Anterior cingulate cortex (tissue), 58 donors: Measurements from ENCODE around the gene PKP4.
A peak's percentile ranks its signal among the peaks of the same experiment; 100 is the strongest.
"Not testable (repeated sequence)": the region's sequence is repeated elsewhere in the genome, so short reads cannot be mapped to it uniquely, and the experiment has no call there.

Source experiments
- DNase-seq, 58 donors: peaks; one replicate each; lab custom pipeline; 2025; lab: John Stamatoyannopoulos, UW

Gene PKP4

DNA sequence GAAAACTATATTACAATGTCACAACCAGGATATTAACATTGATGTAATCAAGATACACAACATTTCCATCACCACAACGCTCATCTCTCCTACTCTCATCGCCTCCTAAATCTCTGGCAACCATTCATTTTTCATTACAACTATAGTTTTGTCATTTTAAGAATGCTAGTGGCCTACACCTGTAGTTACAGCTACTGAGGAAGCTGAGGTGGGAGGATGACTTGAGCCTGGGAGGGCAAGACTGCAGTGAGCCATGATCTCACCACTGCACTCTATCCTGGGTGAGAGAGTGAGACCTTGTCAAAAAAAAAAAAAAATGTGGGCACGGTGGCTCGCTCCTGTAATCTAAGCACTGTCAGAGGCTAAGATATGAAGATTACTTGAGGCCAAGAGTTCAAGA, 10.5 kb downstream of the PKP4 start:
- no peak for DNase-seq

DNA sequence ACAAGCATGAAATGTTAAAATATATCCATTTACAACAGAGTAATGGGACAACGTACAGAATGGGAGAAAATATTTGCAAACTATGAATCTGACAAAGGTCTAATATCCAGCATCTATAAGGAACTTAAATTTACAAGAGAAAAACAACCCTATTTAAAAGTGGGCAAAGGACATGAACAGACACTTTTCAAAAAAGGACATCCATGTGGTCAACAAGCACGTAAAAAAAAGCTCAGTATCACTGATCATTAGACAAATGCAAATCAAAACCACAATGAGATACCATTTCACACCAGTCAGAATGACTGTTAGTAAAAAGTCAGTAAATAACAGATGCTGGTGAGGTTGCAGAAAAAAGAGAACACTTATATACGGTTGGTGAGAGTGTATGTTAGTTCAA, 16.1 kb downstream of the PKP4 start:
- DNase-seq: not testable (repeated sequence)

DNA sequence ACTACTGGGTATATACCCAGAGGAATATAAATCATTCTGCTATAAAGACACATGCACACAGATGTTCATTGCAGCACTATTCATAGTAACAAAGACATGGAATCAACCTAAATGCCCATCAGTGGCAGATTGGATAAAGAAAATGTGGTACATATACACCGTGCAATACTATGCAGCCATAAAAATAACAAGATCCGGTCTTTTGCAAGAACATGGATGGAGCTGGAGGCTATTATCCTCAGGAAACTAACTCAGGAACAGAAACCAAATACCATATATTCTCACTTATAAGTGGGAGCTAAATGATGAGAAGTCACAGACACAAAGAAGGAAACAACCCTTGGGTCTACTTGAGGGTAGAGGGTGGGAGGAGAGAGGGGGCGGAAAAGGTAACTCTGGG, 16.5 kb downstream of the PKP4 start:
- DNase-seq: not testable (repeated sequence)

GRCh38 chr2:158473719-158474392, 17.1 kb downstream of the PKP4 start:
- DNase-seq: no peak

GRCh38 chr2:158474526-158475011, 17.8 kb downstream of the PKP4 start:
- DNase-seq: not testable (repeated sequence)

DNA sequence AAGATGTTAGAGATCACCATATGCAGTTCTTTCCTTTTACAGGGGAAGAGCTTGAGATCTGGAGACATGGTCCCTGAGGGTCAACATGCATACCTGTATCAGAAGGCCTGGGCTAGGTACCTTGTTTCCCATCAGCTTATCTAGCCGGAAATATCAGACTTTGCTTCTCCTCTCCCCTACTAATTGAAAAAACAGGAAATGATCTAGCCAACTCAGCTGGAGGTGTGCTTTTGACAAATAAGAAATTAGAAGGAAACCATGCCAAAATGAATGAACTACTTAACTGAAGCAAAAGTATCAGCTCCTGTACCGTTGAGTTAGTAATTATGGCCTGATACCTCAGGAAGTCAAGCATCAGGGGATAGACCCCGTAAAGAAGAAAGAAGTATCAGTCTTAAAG, 20.4 kb downstream of the PKP4 start:
- DNase-seq: no peak

DNA sequence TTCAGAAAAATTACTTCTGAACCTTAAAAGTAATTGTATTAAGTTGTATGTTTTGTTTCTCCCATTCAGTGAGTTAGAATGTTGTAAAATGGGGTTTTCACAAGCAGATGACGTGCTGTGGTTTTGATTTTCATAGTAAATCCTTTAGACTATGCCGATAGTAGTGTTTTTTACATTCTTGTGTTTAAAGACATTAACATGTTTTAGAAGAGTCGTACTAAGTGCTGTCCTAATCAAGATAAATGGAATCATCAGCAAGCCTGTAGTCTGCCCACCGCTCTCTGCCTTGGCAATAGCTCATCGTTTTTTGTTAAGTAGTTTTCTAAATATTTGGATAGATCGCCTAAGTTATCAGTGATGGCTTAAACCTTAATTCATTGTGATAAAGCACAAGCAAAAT, 21.5 kb downstream of the PKP4 start:
- no peak for DNase-seq

- DNase-seq: no peak
Observed at GRCh38 chr2:158478816-158479215, 22.1 kb downstream of the PKP4 start.

DNA sequence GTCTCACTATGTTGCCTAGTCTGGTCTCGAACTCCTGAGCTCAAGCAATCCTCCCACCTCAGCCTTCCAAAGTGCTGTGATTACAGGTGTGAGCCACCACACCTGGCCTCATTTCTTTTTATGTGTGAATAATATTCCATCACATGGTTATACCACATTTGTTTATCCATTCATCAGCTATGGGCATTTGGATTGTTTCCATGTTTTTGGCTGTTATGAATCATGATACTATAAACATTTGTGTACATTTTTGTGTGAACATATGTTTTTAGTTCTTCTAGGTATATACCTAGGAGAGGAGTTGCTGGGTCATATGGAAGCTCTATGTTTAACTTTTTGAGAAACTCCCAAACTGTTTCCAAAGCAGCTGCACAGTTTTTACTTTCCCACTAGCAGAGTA, 24.4 kb downstream of the PKP4 start:
- DNase-seq: no peak

- DNase-seq: no peak
Observed at GRCh38 chr2:158482594-158482993, 25.8 kb downstream of the PKP4 start.

GRCh38 chr2:158484892-158485556, 28.3 kb downstream of the PKP4 start:
- DNase-seq: no peak

DNA sequence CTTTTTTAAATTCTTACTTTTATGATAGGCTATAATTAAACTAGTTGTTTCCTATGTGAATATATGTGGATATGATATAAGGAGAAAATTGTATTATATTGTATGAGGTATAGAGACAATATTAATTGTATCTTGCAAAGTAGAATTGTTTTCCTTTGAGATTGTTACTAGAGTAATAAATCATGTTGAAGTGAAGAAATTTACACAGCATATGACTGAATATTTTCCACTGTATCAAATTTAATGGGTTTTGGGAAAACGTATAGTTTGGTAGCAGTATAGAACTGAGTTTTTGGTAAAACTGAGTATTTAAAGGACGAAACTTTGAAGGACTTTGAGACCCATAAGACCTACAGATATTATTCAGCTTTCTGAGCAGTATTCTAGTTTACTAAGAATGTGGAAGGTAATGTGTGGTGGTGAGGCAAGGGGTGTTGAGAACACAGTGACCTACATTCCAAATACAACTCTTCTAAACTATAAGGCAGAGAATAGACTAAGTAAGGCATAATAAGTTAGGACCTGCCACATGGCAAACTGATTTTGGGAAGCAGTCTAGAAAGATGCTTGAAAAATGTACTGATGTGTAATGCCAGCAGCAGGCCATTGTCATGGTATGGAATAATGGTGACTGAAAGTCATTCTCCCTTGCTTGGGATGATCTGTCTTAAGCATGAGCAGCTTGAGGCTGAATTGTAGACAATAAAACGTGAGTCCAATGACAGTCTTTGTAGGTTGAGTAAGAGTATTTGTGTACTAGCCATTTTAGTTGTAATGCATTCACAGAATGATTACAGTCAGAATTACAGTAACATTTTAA, 29.6 kb downstream of the PKP4 start:
- DNase-seq: no peak

DNA sequence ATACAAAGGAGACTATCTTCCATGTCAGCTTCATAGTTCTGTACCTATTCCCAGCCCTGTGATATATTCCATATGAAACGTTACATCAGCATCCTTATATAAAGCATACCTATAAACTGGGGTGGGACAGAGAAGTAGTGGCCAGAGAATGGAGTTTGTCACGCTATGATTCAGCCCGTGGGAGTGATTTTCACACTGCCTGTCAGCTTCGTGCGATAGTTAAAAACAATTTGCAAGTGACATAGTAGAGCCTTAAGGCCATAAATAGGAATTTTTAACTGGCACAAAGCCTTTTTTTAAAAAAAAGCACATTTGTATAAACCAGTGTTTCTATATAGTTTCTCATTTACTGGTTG, 30.2 kb downstream of the PKP4 start:
- DNase-seq: peak in 2 of 58 donors; percentile 17 to 25

DNA sequence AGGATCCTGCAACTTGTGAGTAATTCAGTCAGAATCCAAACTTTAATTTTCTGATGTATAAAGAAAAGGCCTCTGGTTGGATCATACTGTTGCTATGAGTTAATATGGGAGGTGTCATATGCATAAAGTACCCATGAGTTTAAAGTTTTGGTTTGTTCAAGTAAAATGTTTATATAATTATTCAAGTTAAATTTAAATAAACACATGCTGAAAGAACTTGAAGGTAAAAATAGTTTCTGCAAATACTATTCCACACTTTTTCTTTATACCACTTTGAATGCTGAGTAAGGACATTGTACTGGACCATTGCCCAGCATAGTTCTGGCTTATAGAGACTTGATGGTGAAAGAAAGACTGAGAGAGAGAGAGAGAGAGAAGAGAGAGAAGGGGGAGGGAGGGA, 30.7 kb downstream of the PKP4 start:
- peak in 1 of 58 donors; percentile 9 for DNase-seq

- DNase-seq: no peak
Observed at GRCh38 chr2:158488442-158489216, 31.9 kb downstream of the PKP4 start.

GRCh38 chr2:158489366-158490112, 32.8 kb downstream of the PKP4 start:
- DNase-seq: no peak

GRCh38 chr2:158491072-158491471, 34.3 kb downstream of the PKP4 start:
- DNase-seq: no peak

DNA sequence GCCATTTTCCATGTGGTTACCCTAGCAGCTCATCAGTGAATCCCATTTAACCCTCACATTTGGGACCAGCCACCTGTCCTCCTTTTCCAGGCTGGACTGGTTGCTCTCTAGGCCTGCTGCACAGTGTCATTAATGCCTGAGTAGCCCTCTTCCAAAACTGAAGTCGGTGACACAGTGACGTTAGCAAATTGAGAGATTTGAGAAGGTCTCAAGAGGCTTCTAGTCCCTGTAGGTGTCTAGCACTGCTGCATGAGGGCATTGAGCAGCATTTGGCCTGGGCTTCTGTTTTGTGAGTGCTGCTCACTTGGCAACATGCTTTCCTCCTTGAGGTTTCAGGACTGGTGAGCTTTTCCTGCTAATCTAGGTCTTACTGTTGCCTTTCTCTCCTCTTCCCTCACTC, 36.7 kb downstream of the PKP4 start:
- no peak for DNase-seq

GRCh38 chr2:158495175-158495574, 38.4 kb downstream of the PKP4 start:
- DNase-seq: no peak

DNA sequence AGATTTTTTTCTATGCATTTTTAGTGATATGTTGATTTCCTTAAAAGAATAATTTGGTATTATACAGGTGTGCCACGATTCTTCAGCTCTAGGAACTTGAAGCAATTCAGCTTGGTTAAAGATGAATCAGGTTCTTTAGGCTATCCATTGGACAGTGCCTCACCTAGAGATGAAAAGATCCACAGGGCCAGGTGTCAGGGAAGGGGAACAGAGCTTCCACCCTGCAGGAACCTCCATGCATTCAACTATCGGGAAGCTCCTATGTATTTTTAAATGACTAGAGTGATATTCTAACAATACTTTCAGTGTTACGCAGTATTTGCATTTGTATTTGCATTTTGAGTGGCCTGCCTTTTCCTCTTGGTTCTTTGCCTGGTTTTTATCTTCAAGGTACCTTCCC, 40.2 kb downstream of the PKP4 start:
- no peak for DNase-seq
